Measurements from ENCODE around the gene LASP1. TPM values are rescaled to one million over a fixed set of nuclear protein-coding genes. Genes with fewer than 3 reads are reported as not detected.

Gene LASP1
- total and polyA plus RNA-seq, 2 experiments from 2014 or later = 48.7 to 173 TPM

GRCh38 chr17:38867968-38868816 is 1.7 kb upstream of the LASP1 start:
- ATAC-seq (no peak), DNase-seq (ENCODE audit: low spot score) (peak; percentile 74)
- Histone ChIP-seq H3K27ac (ENCODE audit: low read depth) (peak overlapping the region; percentile 36), H3K9me2 (ENCODE audit: insufficient read depth) (no peaks in the 10 kb centered on the region), H3K36me3 (ENCODE audit: insufficient read depth) (no peaks in the 10 kb centered on the region), H3K4me2 (peak overlapping the region; percentile 86), H2AFZ (peak overlapping the region; percentile 67), H3K27me3 (ENCODE audit: insufficient read depth) (no peaks in the 10 kb centered on the region), H3F3A (replicated peaks; ENCODE audit: low read depth) (0 out of 2 replicates have a peak, but pooled peaks cover 10% of the 10 kb centered on the region), H3K4me3 (peak overlapping the region; percentile 100), H3K79me2 (replicated peaks; ENCODE audit: insufficient read depth) (peaks cover 26% of the 10 kb centered on the region), H4K20me1 (replicated peaks; ENCODE audit: insufficient read depth) (peaks cover 15% of the 10 kb centered on the region), H3K4me1 (ENCODE audit: insufficient read depth) (peaks cover 21% of the 10 kb centered on the region)
- peaks cover 3% of the 10 kb centered on the region for H3K36me3 Mint-ChIP-seq (ENCODE audit: low read depth)
- peak overlapping the region; percentile 96 for H3K27ac Mint-ChIP-seq
- peaks cover 6% of the 10 kb centered on the region; the same call in 2 of the 3 replicates for H3K9me3 Mint-ChIP-seq
- H3K4me1 Mint-ChIP-seq = peaks cover 28% of the 10 kb centered on the region
- peaks cover 49% of the 10 kb centered on the region for H3K27me3 Mint-ChIP-seq (ENCODE audit: insufficient read depth, low read depth, poor library complexity)
- H3K4me3 Mint-ChIP-seq = peak overlapping the region; percentile 93
- TF ChIP-seq, protein P1, sequence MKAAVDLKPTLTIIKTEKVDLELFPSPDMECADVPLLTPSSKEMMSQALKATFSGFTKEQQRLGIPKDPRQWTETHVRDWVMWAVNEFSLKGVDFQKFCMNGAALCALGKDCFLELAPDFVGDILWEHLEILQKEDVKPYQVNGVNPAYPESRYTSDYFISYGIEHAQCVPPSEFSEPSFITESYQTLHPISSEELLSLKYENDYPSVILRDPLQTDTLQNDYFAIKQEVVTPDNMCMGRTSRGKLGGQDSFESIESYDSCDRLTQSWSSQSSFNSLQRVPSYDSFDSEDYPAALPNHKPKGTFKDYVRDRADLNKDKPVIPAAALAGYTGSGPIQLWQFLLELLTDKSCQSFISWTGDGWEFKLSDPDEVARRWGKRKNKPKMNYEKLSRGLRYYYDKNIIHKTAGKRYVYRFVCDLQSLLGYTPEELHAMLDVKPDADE (IDR thresholded peaks at IDR 0.05) = no peak
- no peak for TF ChIP-seq ZNF114 (CRISPR knock-in tag; IDR thresholded peaks at IDR 0.05)
- no peak for TF ChIP-seq EZH2 (IDR thresholded peaks at IDR 0.05; ENCODE audit: low read depth, unreplicated experiment)
- no peak for TF ChIP-seq STAT1 (IDR thresholded peaks at IDR 0.05; ENCODE audit: unreplicated experiment)
- no peak for TF ChIP-seq JUNB (IDR thresholded peaks at IDR 0.05; ENCODE audit: unreplicated experiment)
- TF ChIP-seq REST (IDR thresholded peaks at IDR 0.05; ENCODE audit: unreplicated experiment) = no peak
- no peak for TF ChIP-seq CTCF (conservative IDR thresholded peaks at IDR 0.05; ENCODE audit: low read depth in 2 of 2)
- no peak for TF ChIP-seq NANOG (IDR thresholded peaks at IDR 0.05; ENCODE audit: borderline replicate concordance)
- no peak for TF ChIP-seq ZNF462 (CRISPR knock-in tag; IDR thresholded peaks at IDR 0.05)
- no peak for TF ChIP-seq EZH2phosphoT487 (IDR thresholded peaks at IDR 0.05; ENCODE audit: unreplicated experiment)
- TF ChIP-seq CREB1 (CRISPR knock-in tag; IDR thresholded peaks at IDR 0.05; ENCODE audit: low read depth) = no peak
- TF ChIP-seq ZNF331 (CRISPR knock-in tag; IDR thresholded peaks at IDR 0.05; ENCODE audit: low read depth) = no peak
- no peak for TF ChIP-seq POLR2AphosphoS5 (IDR thresholded peaks at IDR 0.05; ENCODE audit: low read depth)

Measured in GM23338 (cell line).